Measurements from ENCODE around the gene PRPSAP2. TPM values are rescaled to one million over a fixed set of nuclear protein-coding genes. Genes with fewer than 3 reads are reported as not detected.
"Not testable (repeated sequence)": the region's sequence is repeated elsewhere in the genome, so short reads cannot be mapped to it uniquely, and the experiment has no call there.

PRPSAP2 gene
- total RNA-seq, 1 donor = 26.3 TPM

- H3K4me3 ChIP-seq (ENCODE audit: low read depth, low read length) = no peak overlapping the region
- no peak for DNase-seq (ENCODE audit: low read depth)
- TF ChIP-seq, protein P1, sequence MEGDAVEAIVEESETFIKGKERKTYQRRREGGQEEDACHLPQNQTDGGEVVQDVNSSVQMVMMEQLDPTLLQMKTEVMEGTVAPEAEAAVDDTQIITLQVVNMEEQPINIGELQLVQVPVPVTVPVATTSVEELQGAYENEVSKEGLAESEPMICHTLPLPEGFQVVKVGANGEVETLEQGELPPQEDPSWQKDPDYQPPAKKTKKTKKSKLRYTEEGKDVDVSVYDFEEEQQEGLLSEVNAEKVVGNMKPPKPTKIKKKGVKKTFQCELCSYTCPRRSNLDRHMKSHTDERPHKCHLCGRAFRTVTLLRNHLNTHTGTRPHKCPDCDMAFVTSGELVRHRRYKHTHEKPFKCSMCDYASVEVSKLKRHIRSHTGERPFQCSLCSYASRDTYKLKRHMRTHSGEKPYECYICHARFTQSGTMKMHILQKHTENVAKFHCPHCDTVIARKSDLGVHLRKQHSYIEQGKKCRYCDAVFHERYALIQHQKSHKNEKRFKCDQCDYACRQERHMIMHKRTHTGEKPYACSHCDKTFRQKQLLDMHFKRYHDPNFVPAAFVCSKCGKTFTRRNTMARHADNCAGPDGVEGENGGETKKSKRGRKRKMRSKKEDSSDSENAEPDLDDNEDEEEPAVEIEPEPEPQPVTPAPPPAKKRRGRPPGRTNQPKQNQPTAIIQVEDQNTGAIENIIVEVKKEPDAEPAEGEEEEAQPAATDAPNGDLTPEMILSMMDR (IDR thresholded peaks at IDR 0.05; ENCODE audit: insufficient read depth, low read length) = no peak
Observed at GRCh38 chr17:18862011-18862410, 4.1 kb downstream of the PRPSAP2 start.

DNA sequence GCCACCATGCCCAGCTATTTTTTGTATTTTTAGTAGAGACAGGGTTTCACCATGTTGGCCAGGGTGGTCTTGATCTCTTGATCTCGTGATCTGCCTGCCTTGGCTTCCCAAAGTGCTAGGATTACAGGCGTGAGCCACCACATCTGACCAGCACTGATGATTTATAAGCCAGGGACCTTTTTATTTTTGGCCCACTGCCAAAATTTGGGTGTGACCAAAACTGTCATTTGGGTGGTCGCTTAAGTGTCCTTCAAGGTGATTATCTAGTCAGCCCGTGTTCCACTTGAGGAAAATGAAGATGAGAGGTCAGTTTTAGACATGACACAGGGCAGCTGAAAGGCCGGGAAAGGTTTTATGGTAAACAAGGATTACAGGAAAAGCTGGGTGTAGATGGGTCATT, 7.1 kb downstream of the PRPSAP2 start:
- not testable (repeated sequence) for DNase-seq (ENCODE audit: low read depth); H3K4me3 ChIP-seq (ENCODE audit: low read depth, low read length)

DNA sequence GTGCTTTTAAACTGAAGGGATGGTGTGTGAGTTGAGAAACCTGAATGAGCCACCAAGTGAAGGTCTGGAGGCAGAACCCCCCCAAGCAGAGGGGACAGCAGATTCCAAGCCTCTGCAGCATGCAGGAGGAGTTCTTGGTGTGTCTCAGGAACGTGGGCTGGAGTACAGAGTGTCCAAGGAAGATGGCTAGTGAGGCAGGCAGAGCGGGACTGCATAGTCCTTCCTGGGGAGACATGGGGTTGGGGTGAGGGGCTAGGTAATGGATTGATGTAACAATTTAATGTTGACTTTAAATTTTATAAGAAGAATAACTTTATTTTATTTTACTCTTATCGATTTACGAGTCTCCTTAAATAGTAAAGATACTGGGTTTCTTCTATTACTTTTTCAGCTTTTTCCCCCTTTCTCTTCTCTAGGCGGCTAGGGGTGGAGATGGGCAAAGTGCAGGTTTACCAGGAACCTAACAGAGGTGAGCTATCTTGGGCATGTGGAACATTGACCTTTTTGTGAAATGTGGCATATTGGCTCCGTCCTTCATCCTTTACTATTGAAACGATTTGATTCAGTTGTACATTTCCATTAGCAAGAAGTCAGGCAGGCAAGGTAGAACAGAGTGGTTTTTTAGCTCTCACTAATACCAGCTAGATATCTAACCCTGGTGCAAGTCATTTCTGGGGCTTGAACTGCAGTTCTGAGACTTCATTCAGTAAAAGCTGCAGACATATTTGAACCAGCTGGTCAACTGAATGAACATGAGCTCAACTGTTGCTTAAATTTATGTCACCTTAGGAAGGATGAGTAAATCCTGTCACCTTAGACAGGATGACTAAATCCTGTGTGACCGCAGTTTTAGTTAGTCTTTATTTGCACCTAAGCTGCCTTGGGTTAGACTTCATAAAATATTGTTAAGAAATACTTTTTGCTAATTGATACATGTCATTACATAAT, 9.2 kb downstream of the PRPSAP2 start:
- DNase-seq (ENCODE audit: low read depth) = no peak
- H3K4me3 ChIP-seq (ENCODE audit: low read depth, low read length) = no peak overlapping the region
- TF ChIP-seq, protein P1 (IDR thresholded peaks at IDR 0.05; ENCODE audit: insufficient read depth, low read length) = no peak

DNA sequence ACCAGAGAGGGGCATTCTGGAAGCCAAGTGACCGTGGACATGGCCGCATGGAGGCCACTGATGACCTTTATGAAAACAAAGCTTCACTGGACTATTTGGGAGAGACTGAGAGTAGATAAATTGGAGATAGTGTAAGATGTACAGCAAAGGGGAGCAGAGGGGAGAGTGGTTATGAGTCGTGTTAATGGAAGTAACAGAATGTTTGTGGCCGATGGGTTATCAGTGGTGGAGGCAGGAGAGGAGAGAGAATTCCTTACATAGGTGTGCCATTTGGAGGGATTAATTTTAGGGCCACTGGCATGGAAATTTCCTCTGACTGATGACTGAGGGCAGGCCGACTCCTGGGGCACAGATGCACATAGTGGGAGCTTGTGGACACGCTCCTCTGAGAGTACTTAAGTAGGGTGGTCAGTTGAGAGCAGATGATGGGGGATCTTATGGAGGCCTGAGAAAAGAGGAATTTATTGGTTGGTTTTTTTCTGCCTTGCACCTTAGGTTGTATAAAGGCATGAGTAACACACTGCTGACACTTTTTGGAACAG, 19.2 kb downstream of the PRPSAP2 start:
- TF ChIP-seq, protein P1 (IDR thresholded peaks at IDR 0.05; ENCODE audit: insufficient read depth, low read length) = no peak
- H3K4me3 ChIP-seq (ENCODE audit: low read depth, low read length) = no peak overlapping the region
- DNase-seq (ENCODE audit: low read depth) = peak; percentile 42

DNA sequence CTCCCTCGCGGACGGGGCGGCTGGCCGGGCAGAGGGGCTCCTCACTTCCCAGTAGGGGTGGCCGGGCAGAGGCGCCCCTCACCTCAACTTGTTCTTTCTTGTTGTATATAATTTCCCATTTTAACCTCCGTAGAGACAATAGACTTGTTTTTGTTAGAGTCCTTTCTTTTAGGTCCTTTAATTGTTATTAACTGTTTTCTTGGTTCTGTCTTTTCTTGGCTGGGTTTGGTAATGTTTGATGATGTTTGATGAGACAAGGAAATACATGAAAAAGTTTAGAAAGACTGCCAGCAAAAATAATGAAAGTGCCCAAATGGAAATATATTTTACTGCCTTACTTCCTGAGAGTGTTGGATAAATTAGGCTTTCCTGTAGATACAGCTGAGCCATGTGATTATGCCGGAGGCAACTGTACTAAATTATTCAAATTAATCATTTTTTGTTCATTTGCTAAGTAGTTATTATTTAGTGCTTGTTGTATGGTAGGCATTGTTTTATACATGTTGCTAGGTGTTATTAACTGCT, 30.9 kb downstream of the PRPSAP2 start:
- no peak for DNase-seq (ENCODE audit: low read depth)
- TF ChIP-seq, protein P1 (IDR thresholded peaks at IDR 0.05; ENCODE audit: insufficient read depth, low read length) = no peak
- H3K4me3 ChIP-seq (ENCODE audit: low read depth, low read length) = no peak overlapping the region

- H3K4me3 ChIP-seq (ENCODE audit: low read depth, low read length) = no peak overlapping the region
Observed at GRCh38 chr17:18889658-18890057, 31.7 kb downstream of the PRPSAP2 start.

GRCh38 chr17:18891541-18891940, 33.6 kb downstream of the PRPSAP2 start:
- no peak for DNase-seq (ENCODE audit: low read depth)
- H3K4me3 ChIP-seq (ENCODE audit: low read depth, low read length) = no peak overlapping the region
- TF ChIP-seq, protein P1 (IDR thresholded peaks at IDR 0.05; ENCODE audit: insufficient read depth, low read length) = no peak

More at GRCh38 chr17:18889658-18890057, 31.7 kb downstream of the PRPSAP2 start:
- TF ChIP-seq, protein P1 (IDR thresholded peaks at IDR 0.05; ENCODE audit: insufficient read depth, low read length) = no peak
- DNase-seq (ENCODE audit: low read depth) = no peak
